Measurements from ENCODE around the gene FASN.

Gene FASN

DNA sequence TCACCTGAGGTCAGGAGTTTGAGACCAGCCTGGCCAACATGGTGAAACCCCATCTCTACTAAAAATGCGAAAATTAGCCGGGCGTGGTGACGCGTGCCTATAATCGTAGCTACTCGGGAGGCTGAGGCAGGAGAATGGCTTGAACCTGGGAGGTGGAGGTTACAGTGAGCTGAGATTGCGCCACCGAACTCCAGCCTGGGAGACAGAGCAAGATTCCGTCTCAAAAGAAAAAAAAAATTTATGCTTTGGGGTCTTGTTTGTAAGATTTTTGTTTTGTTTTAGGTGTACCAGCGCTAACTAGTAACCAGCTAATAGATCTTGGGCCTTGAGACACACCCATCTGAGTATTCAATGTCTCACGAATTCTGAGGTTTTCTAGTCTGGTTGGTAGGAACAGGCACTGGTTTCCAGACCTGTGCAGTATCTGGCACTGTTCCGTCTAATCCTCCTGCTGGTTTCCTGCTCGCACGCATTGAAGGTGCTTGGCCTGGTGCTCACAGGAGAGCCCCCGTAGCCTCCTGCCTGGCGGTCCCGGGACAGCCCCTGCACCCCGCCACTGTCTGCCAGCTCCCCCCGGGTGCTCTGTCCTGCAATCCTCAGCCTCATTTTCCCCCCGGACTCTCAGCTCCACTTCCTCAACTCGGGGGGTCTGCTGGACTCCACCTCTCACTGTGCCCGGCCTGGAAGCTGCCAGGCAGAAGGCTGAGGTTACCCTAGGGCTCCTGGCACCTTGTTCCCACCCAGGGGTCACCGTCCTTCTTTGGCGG, 21.8 kb downstream of the FASN start:
- Histone ChIP-seq H3K4me3 (ENCODE audit: low read length in 2 of 2) (no peak overlapping the region), H2AFZ (ENCODE audit: low read length) (no peak overlapping the region), H4K8ac (ENCODE audit: low read depth, low read length) (no peak overlapping the region), H3K4me1 (ENCODE audit: control insufficient read depth in 2 of 2, insufficient read depth in 1 of 2, low read depth in 1 of 2, low read length in 2 of 2) (peaks cover 0 to 3% of the 10 kb centered on the region in 2 donors), H3K4ac (ENCODE audit: low read length) (no peak overlapping the region), H2BK5ac (ENCODE audit: low read length) (no peak overlapping the region), H3K79me1 (ENCODE audit: low read depth, low read length) (peaks cover 12% of the 10 kb centered on the region), H3K9me3 (replicated peaks in 1 of 2; ENCODE audit: control insufficient read depth in 2 of 2, insufficient read depth in 1 of 2, low read depth in 1 of 2, low read length in 2 of 2) (peaks cover 0 to 1% of the 10 kb centered on the region in 2 donors), H2BK15ac (ENCODE audit: low read length) (no peak overlapping the region), H4K91ac (ENCODE audit: low read depth, low read length, poor library complexity) (no peak overlapping the region), H2BK120ac (ENCODE audit: low read depth, low read length) (no peak overlapping the region), H3K23ac (ENCODE audit: low read depth, low read length, poor library complexity) (no peak overlapping the region), H2AK5ac (ENCODE audit: low read depth, low read length) (no peak overlapping the region), H3K9ac (ENCODE audit: low read depth, low read length, poor library complexity) (no peak overlapping the region), H3K18ac (ENCODE audit: low read length) (no peak overlapping the region), H3K36me3 (replicated peaks in 1 of 2; ENCODE audit: control insufficient read depth in 2 of 2, insufficient read depth in 2 of 2, low read length in 2 of 2) (peaks cover 26 to 36% of the 10 kb centered on the region in 2 donors), H2BK12ac (ENCODE audit: low read length) (no peak overlapping the region), H3K14ac (ENCODE audit: low read length) (no peak overlapping the region), H3K27ac (replicated peaks; ENCODE audit: low read length) (peak overlapping the region; percentile 22), H3K4me2 (ENCODE audit: insufficient read depth, low read length, poor library complexity, severe bottlenecking) (no peak overlapping the region), H3K27me3 (ENCODE audit: control insufficient read depth in 3 of 3, insufficient read depth in 3 of 3, low read depth in 1 of 3, low read length in 3 of 3) (no peaks in the 10 kb centered on the region)
- DNase-seq (ENCODE audit: low spot score), result no peak
- no CpG with 5 or more reads among the region's 25 CpGs for WGBS, 2 donors (ENCODE audit: extremely low coverage in 2 of 2, insufficient read length in 2 of 2, insufficient replicate concordance in 1 of 2)

DNA sequence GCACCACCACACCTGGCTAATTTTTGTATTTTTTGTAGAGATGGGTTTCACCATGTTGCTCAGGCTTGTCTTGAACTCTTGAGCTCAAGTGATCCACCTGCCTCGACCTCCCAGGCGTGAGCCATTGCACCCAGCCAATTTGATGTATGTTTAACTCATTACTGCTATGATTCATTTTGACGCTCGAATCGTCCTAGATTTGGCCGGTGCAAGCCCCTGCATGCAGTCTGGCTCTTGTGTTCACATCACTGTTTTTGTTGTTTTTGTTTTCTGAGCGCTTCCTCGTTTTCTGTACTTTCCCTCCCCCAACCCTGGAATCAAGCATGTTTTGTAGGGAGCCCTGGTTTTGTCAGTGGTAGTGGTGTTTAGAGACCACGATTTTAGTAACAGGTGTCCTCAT, 24.6 kb downstream of the FASN start:
- WGBS, 2 donors (ENCODE audit: extremely low coverage in 2 of 2, insufficient read length in 2 of 2, insufficient replicate concordance in 1 of 2), result no CpG with 5 or more reads among the region's 9 CpGs
- H2BK120ac ChIP-seq (ENCODE audit: low read depth, low read length), result no peak overlapping the region
- H3K4me2 ChIP-seq (ENCODE audit: insufficient read depth, low read length, poor library complexity, severe bottlenecking), result no peak overlapping the region

DNA sequence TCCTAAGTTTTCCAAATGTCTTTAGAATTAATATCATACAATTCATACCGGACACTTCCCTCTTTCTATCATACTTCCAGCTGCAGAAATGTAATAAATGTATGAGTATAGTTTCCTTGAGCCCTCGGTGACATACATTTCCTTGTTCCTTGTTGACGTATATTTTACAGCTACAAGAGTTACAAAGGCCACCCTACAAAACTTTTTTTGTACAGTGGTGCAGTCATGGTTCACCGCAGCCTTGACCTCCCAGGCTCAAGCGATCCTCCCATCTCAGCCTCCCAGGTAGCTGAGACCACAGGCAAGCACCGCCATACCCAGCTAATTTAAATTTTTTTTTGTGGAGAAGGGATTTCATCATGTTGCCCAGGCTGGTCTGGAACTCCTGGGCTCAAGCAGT, 25.2 kb downstream of the FASN start:
- H2AFZ ChIP-seq (ENCODE audit: low read length), result no peak overlapping the region
- no CpG with 5 or more reads among the region's 6 CpGs for WGBS, 2 donors (ENCODE audit: extremely low coverage in 2 of 2, insufficient read length in 2 of 2, insufficient replicate concordance in 1 of 2)
- H3K4me3 ChIP-seq (ENCODE audit: low read length in 2 of 2), result no peak overlapping the region
- no peak overlapping the region for H4K8ac ChIP-seq (ENCODE audit: low read depth, low read length)
- no peak overlapping the region for H2BK5ac ChIP-seq (ENCODE audit: low read length)
- H3K4me2 ChIP-seq (ENCODE audit: insufficient read depth, low read length, poor library complexity, severe bottlenecking), result no peak overlapping the region
- peaks cover 2 to 3% of the 10 kb centered on the region in 2 donors for H3K36me3 ChIP-seq (replicated peaks in 1 of 2; ENCODE audit: control insufficient read depth in 2 of 2, insufficient read depth in 2 of 2, low read length in 2 of 2)
- H2BK12ac ChIP-seq (ENCODE audit: low read length), result no peak overlapping the region
- no peak overlapping the region for H2BK15ac ChIP-seq (ENCODE audit: low read length)
- DNase-seq (ENCODE audit: low spot score), result no peak
- H3K79me1 ChIP-seq (ENCODE audit: low read depth, low read length), result no peaks in the 10 kb centered on the region
- H3K14ac ChIP-seq (ENCODE audit: low read length), result no peak overlapping the region
- no peaks in the 10 kb centered on the region for H3K9me3 ChIP-seq (replicated peaks in 1 of 2; ENCODE audit: control insufficient read depth in 2 of 2, insufficient read depth in 1 of 2, low read depth in 1 of 2, low read length in 2 of 2)
- no peak overlapping the region for H3K18ac ChIP-seq (ENCODE audit: low read length)
- H2BK120ac ChIP-seq (ENCODE audit: low read depth, low read length), result no peak overlapping the region
- H3K9ac ChIP-seq (ENCODE audit: low read depth, low read length, poor library complexity), result no peak overlapping the region
- no peak overlapping the region for H3K4ac ChIP-seq (ENCODE audit: low read length)
- no peak overlapping the region for H3K27ac ChIP-seq (replicated peaks; ENCODE audit: low read length)
- H3K23ac ChIP-seq (ENCODE audit: low read depth, low read length, poor library complexity), result no peak overlapping the region
- no peak overlapping the region for H4K91ac ChIP-seq (ENCODE audit: low read depth, low read length, poor library complexity)
- H3K27me3 ChIP-seq (ENCODE audit: control insufficient read depth in 3 of 3, insufficient read depth in 3 of 3, low read depth in 1 of 3, low read length in 3 of 3), result no peaks in the 10 kb centered on the region
- H2AK5ac ChIP-seq (ENCODE audit: low read depth, low read length), result no peak overlapping the region
- peaks cover 0 to 3% of the 10 kb centered on the region in 2 donors for H3K4me1 ChIP-seq (ENCODE audit: control insufficient read depth in 2 of 2, insufficient read depth in 1 of 2, low read depth in 1 of 2, low read length in 2 of 2)

More for the DNA sequence above, 24.6 kb downstream of the FASN start:
- H2BK15ac ChIP-seq (ENCODE audit: low read length), result no peak overlapping the region
- H2BK5ac ChIP-seq (ENCODE audit: low read length), result no peak overlapping the region
- no peak overlapping the region for H2AK5ac ChIP-seq (ENCODE audit: low read depth, low read length)
- no peak overlapping the region for H4K91ac ChIP-seq (ENCODE audit: low read depth, low read length, poor library complexity)
- no peak overlapping the region for H4K8ac ChIP-seq (ENCODE audit: low read depth, low read length)
- H3K4me1 ChIP-seq (ENCODE audit: control insufficient read depth in 2 of 2, insufficient read depth in 1 of 2, low read depth in 1 of 2, low read length in 2 of 2), result peaks cover 0 to 3% of the 10 kb centered on the region in 2 donors
- H3K14ac ChIP-seq (ENCODE audit: low read length), result no peak overlapping the region
- H2BK12ac ChIP-seq (ENCODE audit: low read length), result no peak overlapping the region
- H3K36me3 ChIP-seq (replicated peaks in 1 of 2; ENCODE audit: control insufficient read depth in 2 of 2, insufficient read depth in 2 of 2, low read length in 2 of 2), result peaks cover 5 to 9% of the 10 kb centered on the region in 2 donors
- H3K27ac ChIP-seq (replicated peaks; ENCODE audit: low read length), result no peak overlapping the region
- H3K9me3 ChIP-seq (replicated peaks in 1 of 2; ENCODE audit: control insufficient read depth in 2 of 2, insufficient read depth in 1 of 2, low read depth in 1 of 2, low read length in 2 of 2), result no peaks in the 10 kb centered on the region
- H3K9ac ChIP-seq (ENCODE audit: low read depth, low read length, poor library complexity), result no peak overlapping the region
- H3K4ac ChIP-seq (ENCODE audit: low read length), result no peak overlapping the region
- DNase-seq (ENCODE audit: low spot score), result no peak
- no peaks in the 10 kb centered on the region for H3K27me3 ChIP-seq (ENCODE audit: control insufficient read depth in 3 of 3, insufficient read depth in 3 of 3, low read depth in 1 of 3, low read length in 3 of 3)
- H3K18ac ChIP-seq (ENCODE audit: low read length), result no peak overlapping the region
- H3K79me1 ChIP-seq (ENCODE audit: low read depth, low read length), result peaks cover under 1% of the 10 kb centered on the region
- no peak overlapping the region for H2AFZ ChIP-seq (ENCODE audit: low read length)
- H3K4me3 ChIP-seq (ENCODE audit: low read length in 2 of 2), result no peak overlapping the region
- H3K23ac ChIP-seq (ENCODE audit: low read depth, low read length, poor library complexity), result no peak overlapping the region

GRCh38 chr17:82070611-82071010, 27.4 kb downstream of the FASN start:
- H3K4ac ChIP-seq (ENCODE audit: low read length), result no peak overlapping the region
- no peaks in the 10 kb centered on the region for H3K79me1 ChIP-seq (ENCODE audit: low read depth, low read length)
- no peak overlapping the region for H4K8ac ChIP-seq (ENCODE audit: low read depth, low read length)
- no peak overlapping the region for H3K18ac ChIP-seq (ENCODE audit: low read length)
- no peak overlapping the region for H3K23ac ChIP-seq (ENCODE audit: low read depth, low read length, poor library complexity)
- H2AK5ac ChIP-seq (ENCODE audit: low read depth, low read length), result no peak overlapping the region
- no peaks in the 10 kb centered on the region for H3K27me3 ChIP-seq (ENCODE audit: control insufficient read depth in 3 of 3, insufficient read depth in 3 of 3, low read depth in 1 of 3, low read length in 3 of 3)
- H2BK5ac ChIP-seq (ENCODE audit: low read length), result no peak overlapping the region
- no peak overlapping the region for H3K27ac ChIP-seq (replicated peaks; ENCODE audit: low read length)
- no peak overlapping the region for H3K14ac ChIP-seq (ENCODE audit: low read length)
- H4K91ac ChIP-seq (ENCODE audit: low read depth, low read length, poor library complexity), result no peak overlapping the region
- H2AFZ ChIP-seq (ENCODE audit: low read length), result no peak overlapping the region
- H3K9me3 ChIP-seq (replicated peaks in 1 of 2; ENCODE audit: control insufficient read depth in 2 of 2, insufficient read depth in 1 of 2, low read depth in 1 of 2, low read length in 2 of 2), result no peaks in the 10 kb centered on the region
- no peak overlapping the region for H2BK15ac ChIP-seq (ENCODE audit: low read length)
- no peak for DNase-seq (ENCODE audit: low spot score)
- no peak overlapping the region for H2BK12ac ChIP-seq (ENCODE audit: low read length)
- H3K4me2 ChIP-seq (ENCODE audit: insufficient read depth, low read length, poor library complexity, severe bottlenecking), result no peak overlapping the region
- no peak overlapping the region for H3K4me3 ChIP-seq (ENCODE audit: low read length in 2 of 2)
- peaks cover 0 to 3% of the 10 kb centered on the region in 2 donors for H3K4me1 ChIP-seq (ENCODE audit: control insufficient read depth in 2 of 2, insufficient read depth in 1 of 2, low read depth in 1 of 2, low read length in 2 of 2)
- H3K9ac ChIP-seq (ENCODE audit: low read depth, low read length, poor library complexity), result no peak overlapping the region
- H2BK120ac ChIP-seq (ENCODE audit: low read depth, low read length), result no peak overlapping the region
- no peaks in the 10 kb centered on the region for H3K36me3 ChIP-seq (replicated peaks in 1 of 2; ENCODE audit: control insufficient read depth in 2 of 2, insufficient read depth in 2 of 2, low read length in 2 of 2)

Data from neuronal stem cell (in vitro differentiated cells).